Spleen (tissue), 7 donors: ENCODE results near the gene ANKRD33.

Source experiments
- POLR2A ChIP-seq, 3 donors: fragments of 450-650 bp; IDR thresholded peaks; one replicate each; pipeline ENCODE4 v1.5.1; 2017; ENCODE audit warnings: antibody characterized with exemption in 3 of 3, mild to moderate bottlenecking in 1 of 3
- TF ChIP-seq, protein P1 (sequence below), 11 experiments: fragments of 200-600 bp in 7 of 11; fragments of 450-650 bp in 4 of 11; sonication (generic) in 4 of 11; IDR thresholded peaks in 8 of 11; conservative IDR thresholded peaks in 3 of 11; 1 replicate in 7 of 11; 2 replicates in 4 of 11; pipeline versions ENCODE4 v1.4.0 to v1.8.0; 2016 to 2021; ENCODE audit warnings: antibody characterized with exemption in 11 of 11, inconsistent platforms in 4 of 11, mild to moderate bottlenecking in 1 of 11
- donor health status: DM: no; HTN: no; CAD: no; lungs with moderate emphysema.
- donor health status: DM: no; HTN: no; CAD: no.
- donor health status: DM: no; HTN: no; CAD: no.

DNA sequence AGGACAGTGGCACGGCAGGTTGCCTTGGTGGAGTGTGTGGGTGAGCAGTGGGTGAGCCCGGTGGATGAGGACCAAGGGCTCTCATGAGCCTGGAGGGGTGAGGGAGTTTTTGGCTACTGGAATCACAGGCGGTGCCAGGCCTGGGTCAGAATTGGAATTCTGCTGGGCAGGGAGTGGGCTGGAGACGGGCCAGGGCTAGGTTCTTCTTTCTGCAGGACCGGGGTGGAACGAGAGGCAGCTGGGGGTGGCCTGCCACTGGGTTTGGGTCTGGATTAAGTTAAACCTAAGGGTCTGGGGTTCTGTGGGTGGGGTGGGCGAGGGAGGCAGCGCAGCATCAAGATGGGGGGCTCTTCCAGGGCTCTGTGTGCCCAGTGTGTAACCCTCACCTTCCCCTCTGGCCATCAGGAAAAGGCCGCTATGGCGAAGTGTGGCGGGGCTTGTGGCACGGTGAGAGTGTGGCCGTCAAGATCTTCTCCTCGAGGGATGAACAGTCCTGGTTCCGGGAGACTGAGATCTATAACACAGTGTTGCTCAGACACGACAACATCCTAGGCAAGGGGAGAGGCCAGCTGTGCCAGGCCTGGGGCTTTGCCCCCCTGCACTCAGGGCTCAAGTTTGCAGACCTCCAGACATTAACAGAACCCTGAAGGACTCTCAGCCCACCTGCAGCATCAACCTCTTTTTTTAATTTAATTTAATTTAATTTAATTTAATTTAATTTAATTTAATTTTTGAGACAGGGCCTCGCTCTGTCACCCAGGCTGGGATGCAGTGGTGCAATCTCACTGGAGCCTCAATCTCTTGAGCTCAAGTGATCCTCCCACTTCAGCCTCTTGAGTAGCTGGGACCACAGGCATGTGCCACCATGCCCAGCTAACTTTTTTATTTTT lies 26.4 kb downstream of the ANKRD33 start:
- TF ChIP-seq, protein P1, sequence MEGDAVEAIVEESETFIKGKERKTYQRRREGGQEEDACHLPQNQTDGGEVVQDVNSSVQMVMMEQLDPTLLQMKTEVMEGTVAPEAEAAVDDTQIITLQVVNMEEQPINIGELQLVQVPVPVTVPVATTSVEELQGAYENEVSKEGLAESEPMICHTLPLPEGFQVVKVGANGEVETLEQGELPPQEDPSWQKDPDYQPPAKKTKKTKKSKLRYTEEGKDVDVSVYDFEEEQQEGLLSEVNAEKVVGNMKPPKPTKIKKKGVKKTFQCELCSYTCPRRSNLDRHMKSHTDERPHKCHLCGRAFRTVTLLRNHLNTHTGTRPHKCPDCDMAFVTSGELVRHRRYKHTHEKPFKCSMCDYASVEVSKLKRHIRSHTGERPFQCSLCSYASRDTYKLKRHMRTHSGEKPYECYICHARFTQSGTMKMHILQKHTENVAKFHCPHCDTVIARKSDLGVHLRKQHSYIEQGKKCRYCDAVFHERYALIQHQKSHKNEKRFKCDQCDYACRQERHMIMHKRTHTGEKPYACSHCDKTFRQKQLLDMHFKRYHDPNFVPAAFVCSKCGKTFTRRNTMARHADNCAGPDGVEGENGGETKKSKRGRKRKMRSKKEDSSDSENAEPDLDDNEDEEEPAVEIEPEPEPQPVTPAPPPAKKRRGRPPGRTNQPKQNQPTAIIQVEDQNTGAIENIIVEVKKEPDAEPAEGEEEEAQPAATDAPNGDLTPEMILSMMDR (IDR thresholded peaks at IDR 0.05 in 8 of 11, conservative IDR thresholded peaks at IDR 0.05 in 3 of 11): no peak
- no peak for TF ChIP-seq POLR2A (IDR thresholded peaks at IDR 0.05)
